Activated naive CD4-positive, alpha-beta T cell treated with anti-CD3 and anti-CD28 coated beads, Interleukin-2, amount 50 U/mL, for 72 hours (primary cell): ENCODE measurements around the gene ATRIP. TPM values are rescaled to one million over a fixed set of nuclear protein-coding genes. Genes with fewer than 3 reads are reported as not detected.

ENCODE experiments used
- ATAC-seq, 2 donors: fragments of 150-1000 bp; cut with Tn5 transposase; 2 replicates each; pipeline ENCODE4 v1.10.0; 2021; ENCODE audit warnings: mild to moderate bottlenecking in 2 of 2, moderate library complexity in 2 of 2
- DNase-seq, 2 donors: peaks; one replicate each; pipeline ENCODE4 v3.0.0; 2021 to 2022; ENCODE audit warnings: low spot score in 2 of 2
- H3K27ac Mint-ChIP-seq, 2 donors: one replicate each; pipeline ENCODE4 v1.8.0; 2022; ENCODE audit warnings: mild to moderate bottlenecking in 2 of 2, mixed read lengths in 2 of 2
- H3K36me3 Mint-ChIP-seq, 2 donors: one replicate each; pipeline ENCODE4 v1.8.0; 2022; ENCODE audit warnings: mixed read lengths in 2 of 2
- H3K9me3 Mint-ChIP-seq, 2 donors: one replicate each; pipeline ENCODE4 v1.8.0; 2022; ENCODE audit warnings: mixed read lengths in 2 of 2
- total RNA-seq, 2 donors: library from RNA; stranded (reverse); gene quantifications; one replicate each; pipeline ENCODE4 v1.2.3, GENCODE V29; 2022

The ATRIP gene
- total RNA-seq, 2 donors from 2014 or later, result 10.1 to 15.9 TPM

DNA sequence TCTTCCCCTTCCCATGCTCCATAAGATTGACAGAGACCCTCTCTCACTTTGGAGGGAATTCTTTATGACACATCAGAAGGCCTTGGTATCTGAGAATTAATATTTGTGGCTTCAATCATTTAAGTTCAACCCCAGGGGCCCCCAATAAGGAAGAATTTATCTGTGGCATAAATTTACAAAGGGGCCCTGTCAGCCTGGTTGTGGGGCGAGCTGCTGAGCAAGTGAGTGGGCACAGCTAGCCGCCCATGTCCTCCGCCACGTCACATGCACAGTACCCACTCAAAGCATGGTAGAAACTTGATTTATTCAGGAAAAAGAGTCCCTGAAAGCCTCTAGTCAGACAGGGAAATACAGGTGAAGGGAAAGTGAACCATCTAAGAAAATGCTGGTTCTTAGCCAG is 30.0 kb upstream of the ATRIP start:
- no peaks in the 10 kb centered on the region for H3K9me3 Mint-ChIP-seq
- H3K36me3 Mint-ChIP-seq, result no peaks in the 10 kb centered on the region
- ATAC-seq, result no peak
- H3K27ac Mint-ChIP-seq, result no peak overlapping the region
- DNase-seq, result no peak

DNA sequence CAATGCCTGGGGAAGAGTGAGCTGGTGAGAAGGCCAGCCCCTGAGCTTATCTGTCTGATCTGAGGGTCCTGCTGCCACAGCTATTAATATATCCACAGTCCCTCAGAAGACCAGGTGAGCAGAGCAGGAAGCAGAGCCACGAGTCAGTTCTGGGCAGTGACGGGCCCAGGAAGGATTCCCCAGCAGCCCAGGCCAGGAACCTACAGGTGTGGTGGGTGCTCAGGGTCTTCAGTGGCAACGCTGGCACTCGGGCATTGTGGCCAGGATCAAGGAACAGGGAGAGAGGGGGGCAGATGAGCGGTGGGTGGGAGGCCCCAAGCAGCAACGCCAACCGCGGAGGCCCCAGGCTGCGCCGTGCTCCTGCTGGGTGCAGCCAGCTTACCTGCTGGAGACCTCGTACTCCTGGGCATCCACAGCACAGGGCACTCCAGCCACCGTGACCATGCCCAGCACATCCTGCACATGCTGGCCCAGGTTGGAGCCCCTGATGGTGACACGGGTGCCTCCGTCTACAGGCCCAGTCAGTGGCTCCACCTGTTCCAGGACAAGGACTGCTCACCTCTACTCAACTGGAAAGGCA is 28.9 kb upstream of the ATRIP start:
- no peak overlapping the region for H3K27ac Mint-ChIP-seq
- DNase-seq (no peak), ATAC-seq (no peak)
- no peaks in the 10 kb centered on the region for H3K9me3 Mint-ChIP-seq
- H3K36me3 Mint-ChIP-seq, result no peaks in the 10 kb centered on the region

DNA sequence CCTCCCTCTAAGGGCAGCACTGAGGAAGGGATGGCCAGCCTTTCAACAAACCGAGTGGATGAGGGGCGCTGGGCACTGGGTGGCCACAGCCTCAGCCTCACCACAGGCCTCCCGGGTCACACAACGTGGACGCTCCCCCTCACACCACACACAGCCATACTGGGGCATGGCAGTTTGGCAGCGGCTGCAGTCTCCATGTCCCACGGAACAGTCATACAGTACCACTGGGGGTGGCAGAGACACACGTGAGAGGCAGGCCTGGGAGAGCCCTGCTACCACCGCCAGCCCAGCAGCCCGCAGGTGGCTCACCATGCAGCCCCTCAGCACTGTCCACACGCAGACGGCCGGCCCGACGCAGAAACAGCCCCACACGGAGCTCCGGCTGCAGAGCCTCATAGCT is 28.4 kb upstream of the ATRIP start:
- no peak for ATAC-seq
- Mint-ChIP-seq H3K27ac (no peak overlapping the region), H3K36me3 (no peaks in the 10 kb centered on the region), H3K9me3 (no peaks in the 10 kb centered on the region)
- no peak for DNase-seq

DNA sequence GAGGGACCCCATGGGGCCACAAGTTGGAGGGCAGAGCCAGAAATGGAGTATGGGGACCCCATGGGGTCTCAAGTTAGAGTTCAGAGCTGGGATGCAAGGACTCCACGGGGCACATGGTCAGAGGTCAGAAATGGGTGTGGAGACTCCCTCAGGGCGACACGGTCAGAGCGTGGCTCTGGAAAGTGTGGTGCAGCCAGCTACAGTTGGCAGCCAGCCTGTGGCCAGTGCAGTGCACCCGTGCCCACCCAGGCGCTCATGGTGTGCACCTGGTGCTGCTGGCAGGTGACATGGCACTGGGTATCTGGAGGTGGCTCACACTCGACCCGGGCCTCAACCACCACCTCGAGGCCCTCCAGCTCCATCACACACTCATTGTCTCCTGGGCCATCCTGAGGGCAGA is 27.9 kb upstream of the ATRIP start:
- DNase-seq, result no peak
- Mint-ChIP-seq H3K9me3 (no peaks in the 10 kb centered on the region), H3K27ac (no peak overlapping the region), H3K36me3 (no peaks in the 10 kb centered on the region)
- no peak for ATAC-seq

DNA sequence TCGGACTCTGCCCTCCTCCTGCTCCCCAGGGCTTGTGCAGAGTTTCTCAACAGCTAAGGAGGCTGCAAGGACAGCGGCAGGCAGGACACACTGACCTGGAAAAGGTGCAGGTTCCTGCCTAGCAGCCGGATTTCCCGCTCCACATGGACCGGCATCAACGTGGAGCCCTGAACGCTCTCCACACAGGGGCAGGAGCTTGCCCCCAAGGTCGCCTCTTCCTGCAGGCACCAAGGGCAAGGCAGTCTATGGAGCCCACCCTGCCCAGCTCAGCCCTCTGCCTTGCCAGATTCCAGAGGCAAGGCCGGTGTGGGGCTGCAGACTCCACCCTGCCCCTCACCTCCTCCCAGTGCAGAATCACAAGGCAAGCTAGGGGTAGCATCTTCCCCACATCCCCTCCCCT is 27.4 kb upstream of the ATRIP start:
- no peaks in the 10 kb centered on the region for H3K36me3 Mint-ChIP-seq

DNA sequence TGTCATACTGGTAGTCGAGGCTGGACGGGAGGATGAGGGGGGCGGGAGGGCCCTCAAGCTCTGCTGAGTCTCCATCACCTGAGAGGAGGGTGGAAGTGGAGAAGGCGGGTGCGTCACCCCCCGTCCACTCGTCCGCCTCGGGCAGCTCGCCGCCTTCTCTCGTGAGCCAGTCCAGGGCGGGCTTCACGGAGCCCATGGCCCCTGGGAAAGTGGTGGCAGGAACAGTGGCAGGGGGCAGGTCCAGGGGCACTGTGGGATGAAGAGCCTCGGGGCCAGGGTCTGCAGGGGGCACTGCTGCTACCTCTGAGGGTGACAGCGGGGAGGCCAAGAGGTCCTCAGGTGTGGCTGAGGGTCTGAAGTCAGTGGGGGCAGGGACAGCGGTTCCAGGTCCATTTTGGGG is 26.9 kb upstream of the ATRIP start:
- ATAC-seq (no peak), DNase-seq (no peak)
- H3K27ac Mint-ChIP-seq, result no peak overlapping the region
- no peaks in the 10 kb centered on the region for H3K9me3 Mint-ChIP-seq
- H3K36me3 Mint-ChIP-seq, result no peaks in the 10 kb centered on the region

More for the DNA sequence above, 27.4 kb upstream of the ATRIP start:
- ATAC-seq, result no peak
- Mint-ChIP-seq H3K27ac (no peak overlapping the region), H3K9me3 (no peaks in the 10 kb centered on the region)
- DNase-seq, result no peak

DNA sequence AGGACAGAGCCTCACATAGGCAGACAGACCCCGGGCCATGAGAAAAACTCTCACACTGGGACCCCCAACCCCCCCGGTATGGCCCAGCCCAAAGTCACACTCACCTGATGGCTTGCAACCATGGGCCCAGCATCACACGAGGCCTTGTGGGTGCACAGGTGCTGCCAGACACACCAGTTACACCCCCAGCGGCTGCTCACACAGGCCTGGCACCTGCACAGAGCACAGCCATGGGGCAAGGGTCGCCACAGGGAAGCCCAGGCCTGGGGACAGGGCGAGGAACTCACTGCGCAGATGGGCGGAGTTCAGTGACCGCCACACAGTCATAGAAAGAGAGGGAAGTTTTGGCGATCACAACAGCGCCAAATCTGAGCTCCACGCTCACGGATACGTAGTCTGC is 26.0 kb upstream of the ATRIP start:
- H3K9me3 Mint-ChIP-seq, result no peaks in the 10 kb centered on the region
- H3K36me3 Mint-ChIP-seq, result no peaks in the 10 kb centered on the region
- DNase-seq (no peak), ATAC-seq (no peak)
- no peak overlapping the region for H3K27ac Mint-ChIP-seq

DNA sequence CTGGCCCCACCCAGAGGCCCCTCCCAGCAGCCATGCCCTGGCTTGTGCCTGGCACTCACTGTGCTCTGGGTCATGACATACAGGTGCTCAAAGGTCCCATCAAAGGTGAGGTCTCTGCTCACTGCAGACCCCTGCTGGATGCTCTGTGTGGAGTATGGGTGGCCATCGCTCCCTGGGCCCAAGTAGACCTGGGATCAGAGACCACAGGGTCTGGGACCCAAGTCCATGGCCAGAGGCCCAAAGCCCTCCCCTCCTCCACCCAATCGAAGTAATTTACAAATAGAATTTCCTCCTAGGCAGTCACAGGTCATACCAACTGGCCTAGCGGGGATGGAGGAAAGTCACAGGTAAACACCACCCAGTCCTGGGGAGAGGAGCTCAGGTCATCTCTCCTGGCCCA is 24.3 kb upstream of the ATRIP start:
- no peak overlapping the region for H3K27ac Mint-ChIP-seq
- H3K9me3 Mint-ChIP-seq, result no peaks in the 10 kb centered on the region
- no peaks in the 10 kb centered on the region for H3K36me3 Mint-ChIP-seq
- no peak for DNase-seq
- peak in 1 of 2 donors; percentile 55 for ATAC-seq

DNA sequence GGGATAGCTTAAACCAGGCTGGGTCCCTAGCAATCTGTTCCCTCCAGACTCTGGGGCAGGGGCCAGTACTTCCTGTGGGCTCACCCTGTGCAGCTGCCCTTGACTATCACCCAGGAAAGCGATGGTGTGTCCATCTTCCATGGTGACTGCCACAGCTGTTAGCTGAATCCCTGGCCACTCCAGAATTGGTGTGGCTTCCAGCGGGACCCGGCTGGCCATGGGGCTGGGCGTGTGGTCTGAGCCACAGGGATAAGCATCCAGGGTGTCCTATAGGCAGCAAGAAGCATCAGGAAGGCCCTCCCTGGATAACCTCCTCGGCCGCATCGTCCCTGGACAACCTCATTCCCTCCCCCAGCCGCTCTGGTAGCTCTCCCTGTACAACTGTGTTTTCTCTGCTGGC is 23.9 kb upstream of the ATRIP start:
- Mint-ChIP-seq H3K9me3 (no peaks in the 10 kb centered on the region), H3K36me3 (no peaks in the 10 kb centered on the region), H3K27ac (no peak overlapping the region)
- ATAC-seq, result no peak
- DNase-seq, result no peak

DNA sequence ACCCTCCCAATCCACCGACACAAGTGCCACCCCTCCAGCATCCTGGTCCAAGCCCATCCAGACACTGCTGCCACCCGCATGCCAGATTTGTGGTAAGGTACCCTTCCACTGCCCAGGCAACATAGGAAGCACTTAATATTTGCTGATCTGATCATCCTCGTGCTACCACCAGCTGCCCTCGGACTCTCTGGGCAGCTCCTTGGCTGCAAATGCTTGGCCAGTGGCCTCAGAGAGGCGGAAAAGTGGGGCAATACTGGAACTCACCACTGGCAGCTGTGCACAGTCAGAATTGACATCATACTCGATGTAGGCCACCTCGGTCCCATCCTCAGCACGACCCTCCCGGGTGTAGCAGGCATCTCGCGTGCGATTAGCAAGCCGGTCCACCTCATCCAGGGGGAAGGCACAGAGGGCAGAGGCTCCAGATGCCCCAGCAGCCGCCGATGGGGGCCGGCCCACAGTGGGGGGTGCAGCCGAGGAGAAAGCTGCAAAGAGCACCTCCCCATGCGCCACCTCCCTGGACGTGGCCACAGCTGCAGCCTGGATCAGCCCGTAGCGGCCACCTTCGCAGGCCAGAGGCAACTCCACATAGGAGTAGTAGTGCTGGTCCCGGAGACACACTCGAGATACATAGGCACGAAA is 23.2 kb upstream of the ATRIP start:
- ATAC-seq (no peak), DNase-seq (no peak)
- H3K36me3 Mint-ChIP-seq, result no peaks in the 10 kb centered on the region
- H3K27ac Mint-ChIP-seq, result peak overlapping the region in 1 of 2 donors; percentile 46
- H3K9me3 Mint-ChIP-seq, result no peaks in the 10 kb centered on the region

DNA sequence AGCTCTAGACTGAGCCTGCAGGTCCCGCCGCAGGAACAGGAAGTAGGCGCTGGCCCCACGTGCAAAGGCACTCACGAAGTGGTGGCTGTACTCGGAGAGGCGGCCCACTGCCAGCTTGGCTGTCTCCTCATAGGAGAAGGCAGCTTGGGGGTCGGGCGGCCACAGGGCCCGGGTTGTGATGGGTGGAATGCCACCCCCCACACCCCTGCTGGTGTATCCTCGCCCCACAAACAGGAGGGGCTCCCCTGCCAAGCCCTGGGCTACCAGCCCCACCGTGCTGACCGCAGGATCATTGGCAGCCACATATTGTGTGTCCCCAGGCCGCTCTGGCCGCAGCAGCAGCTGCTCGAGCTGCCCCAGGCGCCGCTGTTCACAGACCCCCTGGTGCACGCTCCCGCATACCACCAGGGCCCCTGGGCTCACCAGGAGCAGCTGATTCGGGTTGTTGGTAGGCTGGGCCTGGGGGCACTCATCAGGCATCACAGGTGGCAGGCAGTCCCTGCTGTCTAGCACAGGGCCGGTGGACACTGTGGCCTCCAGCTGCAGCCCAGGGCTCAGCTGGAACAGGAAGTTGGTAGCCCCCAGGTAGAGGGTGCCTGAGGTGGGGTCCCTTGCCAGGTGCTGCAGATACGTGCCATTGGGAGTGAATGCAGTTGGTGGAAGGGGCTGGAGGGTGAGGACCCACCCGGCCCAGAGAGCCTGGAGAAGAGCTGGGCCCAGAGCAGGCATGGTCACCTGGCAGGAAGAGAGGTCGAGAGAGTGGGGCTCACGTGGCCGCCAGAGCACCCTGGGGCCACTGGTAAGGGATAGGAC is 22.4 kb upstream of the ATRIP start:
- ATAC-seq (no peak), DNase-seq (no peak)
- H3K27ac Mint-ChIP-seq, result no peak overlapping the region
- no peaks in the 10 kb centered on the region for H3K36me3 Mint-ChIP-seq
- H3K9me3 Mint-ChIP-seq, result no peaks in the 10 kb centered on the region

DNA sequence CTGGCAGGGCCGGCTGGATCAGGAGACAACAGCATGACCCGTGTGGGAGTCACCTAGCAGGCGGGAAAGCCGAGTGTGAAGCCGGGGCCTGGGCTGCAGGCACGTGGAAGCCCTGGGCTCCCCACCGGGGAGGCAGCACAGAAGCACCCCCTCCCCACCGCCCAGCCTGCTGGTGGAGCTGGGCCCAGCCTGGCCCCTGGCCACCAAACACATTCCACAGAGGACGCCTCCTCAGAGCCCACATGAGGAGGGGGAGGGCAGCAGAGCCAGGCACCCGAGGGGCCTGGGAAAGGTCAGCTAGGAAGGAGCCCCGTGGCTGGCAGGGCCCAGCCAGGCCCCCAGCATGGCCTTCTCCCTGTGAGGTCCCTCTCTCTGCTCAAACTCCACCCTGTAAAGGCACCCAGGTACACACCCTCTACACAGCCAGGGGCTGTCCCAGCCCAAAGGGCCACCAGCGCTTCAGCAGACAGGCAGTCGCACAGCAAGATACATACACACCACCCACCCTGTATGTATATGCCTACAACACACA is 21.2 kb upstream of the ATRIP start:
- no peak for ATAC-seq

DNA sequence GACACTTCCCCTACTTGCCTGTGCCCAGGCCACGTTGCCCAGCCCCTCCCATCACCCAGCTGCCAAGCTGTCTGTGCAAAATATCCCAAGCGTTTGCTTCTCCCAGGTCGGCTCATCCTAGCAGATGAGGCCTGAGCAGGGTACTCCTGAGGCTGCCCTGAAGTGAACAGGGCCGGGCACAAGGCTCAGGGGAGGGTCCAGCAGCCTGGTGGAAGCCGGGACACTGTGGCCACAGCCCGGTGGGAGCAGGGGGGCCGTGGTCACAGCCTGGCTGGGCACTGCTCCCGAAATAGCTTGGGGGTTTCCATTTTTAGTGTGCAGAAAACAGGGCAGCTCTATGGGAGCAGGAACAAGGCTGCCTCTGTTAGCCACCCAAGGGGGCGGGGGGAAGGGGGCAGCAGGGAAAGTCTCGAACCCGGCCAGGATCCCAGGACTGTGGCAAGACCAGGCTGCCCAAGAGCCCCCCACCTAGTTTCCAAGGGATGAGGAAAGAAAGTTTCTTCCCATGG is 20.1 kb upstream of the ATRIP start:
- Mint-ChIP-seq H3K9me3 (no peaks in the 10 kb centered on the region), H3K27ac (no peak overlapping the region), H3K36me3 (no peaks in the 10 kb centered on the region)
- ATAC-seq (no peak), DNase-seq (no peak)

More for the DNA sequence above, 21.2 kb upstream of the ATRIP start:
- no peaks in the 10 kb centered on the region for H3K9me3 Mint-ChIP-seq
- DNase-seq, result no peak
- H3K27ac Mint-ChIP-seq, result peak overlapping the region in 1 of 2 donors; percentile 4
- H3K36me3 Mint-ChIP-seq, result no peaks in the 10 kb centered on the region

DNA sequence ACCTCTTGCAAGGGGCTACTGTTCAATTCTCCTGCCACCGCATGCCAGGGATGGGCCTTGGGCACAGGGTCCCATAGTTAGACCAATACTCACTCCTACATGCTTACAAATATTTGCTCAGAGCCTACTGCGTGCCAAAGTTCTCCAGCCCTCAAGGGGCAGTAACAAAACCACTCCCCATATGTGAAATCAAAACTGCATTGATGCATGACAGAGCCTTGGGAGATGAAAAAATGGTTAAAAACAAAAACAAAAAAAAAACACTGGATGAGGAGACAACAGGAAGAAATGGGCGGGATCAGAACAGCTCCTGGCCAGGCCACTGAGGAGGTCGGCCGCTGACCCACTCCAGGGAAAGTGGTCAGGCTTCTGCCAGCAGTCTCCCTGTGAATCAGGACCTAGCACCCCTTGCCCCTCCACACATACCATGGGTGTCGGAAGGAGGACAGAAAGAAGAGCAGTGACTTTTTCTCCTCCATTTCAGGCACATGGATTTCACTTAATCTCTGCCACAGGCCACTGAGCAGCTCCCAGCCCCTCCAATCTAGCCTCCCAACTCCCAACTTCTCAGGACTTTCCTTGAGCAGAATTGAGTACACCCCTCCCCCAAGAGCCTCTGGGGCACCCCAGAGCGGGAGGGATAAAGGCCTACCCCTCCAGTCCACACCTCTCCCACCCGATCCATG is 19.4 kb upstream of the ATRIP start:
- Mint-ChIP-seq H3K9me3 (no peaks in the 10 kb centered on the region), H3K27ac (no peak overlapping the region), H3K36me3 (no peaks in the 10 kb centered on the region)
- no peak for DNase-seq
- ATAC-seq, result no peak

DNA sequence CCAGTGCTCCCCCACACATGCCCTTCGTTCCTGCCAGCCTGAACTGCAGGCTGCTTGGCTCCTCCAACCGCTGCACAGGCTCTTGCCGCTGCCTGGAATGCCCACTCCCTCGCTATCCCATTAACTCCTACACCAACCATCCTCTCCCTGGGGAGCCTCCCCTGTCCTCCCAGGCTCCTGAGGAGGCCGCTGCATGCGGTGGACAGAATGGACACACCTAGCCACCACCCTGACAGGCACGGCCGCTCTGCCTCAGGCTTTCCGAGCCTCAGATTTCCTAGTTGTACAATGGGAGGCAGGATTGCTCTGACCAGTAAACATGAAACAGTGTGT is 18.9 kb upstream of the ATRIP start:
- no peaks in the 10 kb centered on the region for H3K9me3 Mint-ChIP-seq
- H3K27ac Mint-ChIP-seq, result no peak overlapping the region
- ATAC-seq (no peak), DNase-seq (no peak)
- H3K36me3 Mint-ChIP-seq, result no peaks in the 10 kb centered on the region

DNA sequence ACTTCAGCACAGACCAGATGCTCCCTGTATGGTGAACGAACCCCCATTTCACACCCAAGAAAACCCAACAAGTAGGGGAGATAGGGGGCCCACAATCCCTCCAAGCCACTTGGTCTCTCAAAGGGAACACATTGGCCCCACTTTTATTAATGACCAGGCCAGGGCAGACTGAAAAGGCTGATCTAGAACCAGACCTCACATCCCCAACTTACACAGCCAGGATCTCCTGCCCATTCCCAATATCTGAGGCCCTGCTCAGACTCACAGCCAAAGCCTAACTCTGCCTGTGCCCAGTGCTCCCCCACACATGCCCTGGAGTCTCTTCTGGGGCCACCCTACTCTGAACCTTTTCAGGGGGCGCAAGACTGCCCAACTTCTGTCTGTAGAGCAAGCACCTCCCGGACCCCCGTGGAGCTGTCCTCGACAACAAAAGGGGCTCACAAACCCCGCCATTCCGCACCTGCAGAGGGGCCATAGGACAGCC is 18.4 kb upstream of the ATRIP start:
- no peaks in the 10 kb centered on the region for H3K9me3 Mint-ChIP-seq
- no peak overlapping the region for H3K27ac Mint-ChIP-seq
- no peak for DNase-seq
- no peak for ATAC-seq
- H3K36me3 Mint-ChIP-seq, result no peaks in the 10 kb centered on the region
